ENCODE data around the gene STIP1. TPM values are rescaled to one million over a fixed set of nuclear protein-coding genes. Genes with fewer than 3 reads are reported as not detected.

Gene STIP1
- polyA plus RNA-seq, 1 experiment, result 139 TPM

GRCh38 chr11:64232182-64232966, 46.4 kb downstream of the STIP1 start:
- Histone ChIP-seq H3K36me3 (ENCODE audit: control insufficient read depth, insufficient read depth, low read length) (no peaks in the 10 kb centered on the region; the same call in 1 of the 2 replicates), H3K27me3 (ENCODE audit: control insufficient read depth, insufficient read depth, low read length) (no peaks in the 10 kb centered on the region), H3K4me3 (ENCODE audit: low read depth, low read length) (no peak overlapping the region)
- ChIA-PET POLR2A (interaction anchor here (0.6 kb wide), 1 partner anchor 9 kb away, joined by 3 read pairs; the partner anchor contains the start of gene FKBP2), CTCF (interaction anchor here (0.9 to 3.0 kb wide), 2 partner anchors 11 to 19 kb away, joined by 3 to 15 read pairs; partner anchors contain the start of gene PLCB3)
- DNase-seq (ENCODE audit: low read depth), result no peak
- TF ChIP-seq, protein P1, sequence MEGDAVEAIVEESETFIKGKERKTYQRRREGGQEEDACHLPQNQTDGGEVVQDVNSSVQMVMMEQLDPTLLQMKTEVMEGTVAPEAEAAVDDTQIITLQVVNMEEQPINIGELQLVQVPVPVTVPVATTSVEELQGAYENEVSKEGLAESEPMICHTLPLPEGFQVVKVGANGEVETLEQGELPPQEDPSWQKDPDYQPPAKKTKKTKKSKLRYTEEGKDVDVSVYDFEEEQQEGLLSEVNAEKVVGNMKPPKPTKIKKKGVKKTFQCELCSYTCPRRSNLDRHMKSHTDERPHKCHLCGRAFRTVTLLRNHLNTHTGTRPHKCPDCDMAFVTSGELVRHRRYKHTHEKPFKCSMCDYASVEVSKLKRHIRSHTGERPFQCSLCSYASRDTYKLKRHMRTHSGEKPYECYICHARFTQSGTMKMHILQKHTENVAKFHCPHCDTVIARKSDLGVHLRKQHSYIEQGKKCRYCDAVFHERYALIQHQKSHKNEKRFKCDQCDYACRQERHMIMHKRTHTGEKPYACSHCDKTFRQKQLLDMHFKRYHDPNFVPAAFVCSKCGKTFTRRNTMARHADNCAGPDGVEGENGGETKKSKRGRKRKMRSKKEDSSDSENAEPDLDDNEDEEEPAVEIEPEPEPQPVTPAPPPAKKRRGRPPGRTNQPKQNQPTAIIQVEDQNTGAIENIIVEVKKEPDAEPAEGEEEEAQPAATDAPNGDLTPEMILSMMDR (IDR thresholded peaks at IDR 0.05; ENCODE audit: insufficient read depth, low read depth, low read length), result no peak

GRCh38 chr11:64232967-64233315, 47.0 kb downstream of the STIP1 start:
- CTCF ChIA-PET, result interaction anchor here (0.9 to 3.0 kb wide), 2 partner anchors 11 to 18 kb away, joined by 3 to 15 read pairs; partner anchors contain the start of gene PLCB3
- H3K36me3 ChIP-seq (ENCODE audit: control insufficient read depth, insufficient read depth, low read length), result no peaks in the 10 kb centered on the region; the same call in 1 of the 2 replicates
- H3K4me3 ChIP-seq (ENCODE audit: low read depth, low read length), result no peak overlapping the region
- no peak for DNase-seq (ENCODE audit: low read depth)
- H3K27me3 ChIP-seq (ENCODE audit: control insufficient read depth, insufficient read depth, low read length), result no peaks in the 10 kb centered on the region
- TF ChIP-seq, protein P1 (IDR thresholded peaks at IDR 0.05; ENCODE audit: insufficient read depth, low read depth, low read length), result no peak
- POLR2A ChIA-PET, result no interaction called here

- no peaks in the 10 kb centered on the region for H3K27me3 ChIP-seq (ENCODE audit: control insufficient read depth, insufficient read depth, low read length)
- H3K4me3 ChIP-seq (ENCODE audit: low read depth, low read length), result peak within 1 kb of the TSS; percentile 56
- no peak for DNase-seq (ENCODE audit: low read depth)
- TF ChIP-seq, protein P1 (IDR thresholded peaks at IDR 0.05; ENCODE audit: insufficient read depth, low read depth, low read length), result no peak
- peaks cover 4% of the 10 kb centered on the region for H3K36me3 ChIP-seq (ENCODE audit: control insufficient read depth, insufficient read depth, low read length)
- POLR2A ChIA-PET, result no interaction called here
- CTCF ChIA-PET, result interaction anchor here (1.0 to 3.0 kb wide), 2 partner anchors 17 to 70 kb away, joined by 3 to 15 read pairs; partner anchors contain the start of gene PLCB3
These were observed 48.1 kb downstream of the STIP1 start, which contains the start of gene VEGFB for GRCh38 chr11:64233913-64234586. VEGFB (plus strand) TSS chr11:64234584; CDS start chr11:64234834, 250 bp downstream.

- no peak for DNase-seq (ENCODE audit: low read depth)
- H3K27me3 ChIP-seq (ENCODE audit: control insufficient read depth, insufficient read depth, low read length), result no peaks in the 10 kb centered on the region
- H3K36me3 ChIP-seq (ENCODE audit: control insufficient read depth, insufficient read depth, low read length), result peaks cover 4% of the 10 kb centered on the region
- TF ChIP-seq, protein P1 (IDR thresholded peaks at IDR 0.05; ENCODE audit: insufficient read depth, low read depth, low read length), result no peak
- POLR2A ChIA-PET, result no interaction called here
- CTCF ChIA-PET, result interaction anchor here (1.0 to 3.0 kb wide), 2 partner anchors 16 to 70 kb away, joined by 3 to 15 read pairs; partner anchors contain the start of gene PLCB3
- peak overlapping the region; percentile 56 for H3K4me3 ChIP-seq (ENCODE audit: low read depth, low read length)
These were observed 48.8 kb downstream of the STIP1 start for GRCh38 chr11:64234647-64235379.
